ENCODE measurements around the gene KDM4D. TPM values are rescaled to one million over a fixed set of nuclear protein-coding genes. Genes with fewer than 3 reads are reported as not detected.

KDM4D gene
- total RNA-seq, 1 experiment from 2014 or later: 1.2 TPM

GRCh38 chr11:94925422-94926270, 47.9 kb upstream of the KDM4D start:
- H3K4me1 Mint-ChIP-seq (ENCODE audit: low read depth, unreplicated experiment): peaks cover 7% of the 10 kb centered on the region
- intact Hi-C loops (cut with micrococcal nuclease; ENCODE audit: unreplicated experiment): no loop called here
- BruUV-seq (replicated peaks): no TSS peak
- H3K27ac Mint-ChIP-seq (ENCODE audit: unreplicated experiment): no peak overlapping the region
- no peaks in the 10 kb centered on the region for H3K36me3 Mint-ChIP-seq (ENCODE audit: insufficient read depth, unreplicated experiment)
- TF ChIP-seq, protein P1, sequence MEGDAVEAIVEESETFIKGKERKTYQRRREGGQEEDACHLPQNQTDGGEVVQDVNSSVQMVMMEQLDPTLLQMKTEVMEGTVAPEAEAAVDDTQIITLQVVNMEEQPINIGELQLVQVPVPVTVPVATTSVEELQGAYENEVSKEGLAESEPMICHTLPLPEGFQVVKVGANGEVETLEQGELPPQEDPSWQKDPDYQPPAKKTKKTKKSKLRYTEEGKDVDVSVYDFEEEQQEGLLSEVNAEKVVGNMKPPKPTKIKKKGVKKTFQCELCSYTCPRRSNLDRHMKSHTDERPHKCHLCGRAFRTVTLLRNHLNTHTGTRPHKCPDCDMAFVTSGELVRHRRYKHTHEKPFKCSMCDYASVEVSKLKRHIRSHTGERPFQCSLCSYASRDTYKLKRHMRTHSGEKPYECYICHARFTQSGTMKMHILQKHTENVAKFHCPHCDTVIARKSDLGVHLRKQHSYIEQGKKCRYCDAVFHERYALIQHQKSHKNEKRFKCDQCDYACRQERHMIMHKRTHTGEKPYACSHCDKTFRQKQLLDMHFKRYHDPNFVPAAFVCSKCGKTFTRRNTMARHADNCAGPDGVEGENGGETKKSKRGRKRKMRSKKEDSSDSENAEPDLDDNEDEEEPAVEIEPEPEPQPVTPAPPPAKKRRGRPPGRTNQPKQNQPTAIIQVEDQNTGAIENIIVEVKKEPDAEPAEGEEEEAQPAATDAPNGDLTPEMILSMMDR (IDR thresholded peaks at IDR 0.05; ENCODE audit: insufficient read depth in 1 of 2, low read depth in 1 of 2, low read length in 1 of 2, severe bottlenecking in 1 of 2, unreplicated experiment in 1 of 2): no peak
- ChIA-PET CTCF (no interaction called here), POLR2A (no interaction called here)
- Histone ChIP-seq H3K27me3 (replicated peaks; ENCODE audit: control insufficient read depth, insufficient read depth, low read length) (no peaks in the 10 kb centered on the region), H3K4me1 (0 out of 2 replicates have a peak, but pooled peaks cover 6% of the 10 kb centered on the region), H3K9me3 (no peaks in the 10 kb centered on the region), H3K4me3 (ENCODE audit: low read depth, low read length) (no peak overlapping the region), H3K36me3 (ENCODE audit: control insufficient read depth, insufficient read depth, low read length) (no peaks in the 10 kb centered on the region)
- no peak for DNase-seq
- no peaks in the 10 kb centered on the region for H3K9me3 Mint-ChIP-seq (ENCODE audit: unreplicated experiment)
- H3K27me3 Mint-ChIP-seq (ENCODE audit: insufficient read depth, unreplicated experiment): peaks cover 5% of the 10 kb centered on the region
- H3K4me3 Mint-ChIP-seq (ENCODE audit: unreplicated experiment): no peak overlapping the region

- Mint-ChIP-seq H3K4me1 (ENCODE audit: low read depth, unreplicated experiment) (peaks cover 7% of the 10 kb centered on the region), H3K27ac (ENCODE audit: unreplicated experiment) (no peak overlapping the region), H3K27me3 (ENCODE audit: insufficient read depth, unreplicated experiment) (peaks cover 5% of the 10 kb centered on the region), H3K36me3 (ENCODE audit: insufficient read depth, unreplicated experiment) (no peaks in the 10 kb centered on the region), H3K4me3 (ENCODE audit: unreplicated experiment) (no peak overlapping the region), H3K9me3 (ENCODE audit: unreplicated experiment) (no peaks in the 10 kb centered on the region)
- Histone ChIP-seq H3K4me3 (ENCODE audit: low read depth, low read length) (no peak overlapping the region), H3K36me3 (ENCODE audit: control insufficient read depth, insufficient read depth, low read length) (no peaks in the 10 kb centered on the region), H3K4me1 (0 out of 2 replicates have a peak, but pooled peaks cover 6% of the 10 kb centered on the region), H3K9me3 (no peaks in the 10 kb centered on the region), H3K27me3 (replicated peaks; ENCODE audit: control insufficient read depth, insufficient read depth, low read length) (no peaks in the 10 kb centered on the region)
- DNase-seq: no peak
- TF ChIP-seq, protein P1 (IDR thresholded peaks at IDR 0.05; ENCODE audit: insufficient read depth in 1 of 2, low read depth in 1 of 2, low read length in 1 of 2, severe bottlenecking in 1 of 2, unreplicated experiment in 1 of 2): no peak
- ChIA-PET POLR2A (no interaction called here), CTCF (no interaction called here)
- intact Hi-C loops (cut with micrococcal nuclease; ENCODE audit: unreplicated experiment): no loop called here
- BruUV-seq (replicated peaks): no TSS peak
These were observed 47.3 kb upstream of the KDM4D start for GRCh38 chr11:94926271-94926625.

- POLR2A ChIA-PET: no interaction called here
These were observed 46.7 kb upstream of the KDM4D start for GRCh38 chr11:94926698-94927237.

More at GRCh38 chr11:94926698-94927237, 46.7 kb upstream of the KDM4D start:
- Histone ChIP-seq H3K36me3 (ENCODE audit: control insufficient read depth, insufficient read depth, low read length) (no peaks in the 10 kb centered on the region), H3K9me3 (no peaks in the 10 kb centered on the region), H3K4me1 (0 out of 2 replicates have a peak, but pooled peaks cover 6% of the 10 kb centered on the region), H3K4me3 (ENCODE audit: low read depth, low read length) (no peak overlapping the region), H3K27me3 (replicated peaks; ENCODE audit: control insufficient read depth, insufficient read depth, low read length) (no peaks in the 10 kb centered on the region)
- peaks cover 7% of the 10 kb centered on the region for H3K4me1 Mint-ChIP-seq (ENCODE audit: low read depth, unreplicated experiment)
- no TSS peak for BruUV-seq (replicated peaks)
- DNase-seq: no peak
- H3K27ac Mint-ChIP-seq (ENCODE audit: unreplicated experiment): no peak overlapping the region
- TF ChIP-seq, protein P1 (IDR thresholded peaks at IDR 0.05; ENCODE audit: insufficient read depth in 1 of 2, low read depth in 1 of 2, low read length in 1 of 2, severe bottlenecking in 1 of 2, unreplicated experiment in 1 of 2): no peak
- no peaks in the 10 kb centered on the region for H3K36me3 Mint-ChIP-seq (ENCODE audit: insufficient read depth, unreplicated experiment)
- no peak overlapping the region for H3K4me3 Mint-ChIP-seq (ENCODE audit: unreplicated experiment)
- CTCF ChIA-PET: interaction anchor here (0.6 kb wide), 1 partner anchor 42 kb away, joined by 3 read pairs; no protein-coding TSS in a partner anchor
- no peaks in the 10 kb centered on the region for H3K9me3 Mint-ChIP-seq (ENCODE audit: unreplicated experiment)
- intact Hi-C loops (cut with micrococcal nuclease; ENCODE audit: unreplicated experiment): no loop called here
- H3K27me3 Mint-ChIP-seq (ENCODE audit: insufficient read depth, unreplicated experiment): peaks cover 5% of the 10 kb centered on the region
